ENCODE data around the gene LRFN3.
"Not testable (repeated sequence)": the region's sequence is repeated elsewhere in the genome, so short reads cannot be mapped to it uniquely, and the experiment has no call there.

LRFN3 gene

GRCh38 chr19:35978832-35979365 is 42.7 kb downstream of the LRFN3 start:
- DNase-seq: no peak

GRCh38 chr19:35980997-35981396 is 44.8 kb downstream of the LRFN3 start:
- not testable (repeated sequence) for DNase-seq

GRCh38 chr19:35983177-35983576 is 47.0 kb downstream of the LRFN3 start:
- no peak for DNase-seq

- DNase-seq: no peak
Observed at GRCh38 chr19:35986111-35986510, 49.9 kb downstream of the LRFN3 start.

- no peak for DNase-seq
Observed at GRCh38 chr19:35986664-35987570, 50.7 kb downstream of the LRFN3 start.

GRCh38 chr19:35987571-35987896 is 51.4 kb downstream of the LRFN3 start:
- DNase-seq: no peak

- DNase-seq: no peak
Observed at GRCh38 chr19:35988824-35989223, 52.6 kb downstream of the LRFN3 start.

GRCh38 chr19:35990156-35990555 is 54.0 kb downstream of the LRFN3 start:
- no peak for DNase-seq

GRCh38 chr19:35990771-35991730 is 54.9 kb downstream of the LRFN3 start:
- DNase-seq: no peak

- DNase-seq: no peak
Observed at GRCh38 chr19:35991731-35992450, 55.7 kb downstream of the LRFN3 start.

GRCh38 chr19:35992907-35993765 is 57.0 kb downstream of the LRFN3 start:
- no peak for DNase-seq

- no peak for DNase-seq
Observed at GRCh38 chr19:35993923-35994598, 57.9 kb downstream of the LRFN3 start.

Data from SIG-M5 (cell line).